ENCODE measurements around the gene CPM.
"Not testable (repeated sequence)": the region's sequence is repeated elsewhere in the genome, so short reads cannot be mapped to it uniquely, and the experiment has no call there.

CPM gene

DNA sequence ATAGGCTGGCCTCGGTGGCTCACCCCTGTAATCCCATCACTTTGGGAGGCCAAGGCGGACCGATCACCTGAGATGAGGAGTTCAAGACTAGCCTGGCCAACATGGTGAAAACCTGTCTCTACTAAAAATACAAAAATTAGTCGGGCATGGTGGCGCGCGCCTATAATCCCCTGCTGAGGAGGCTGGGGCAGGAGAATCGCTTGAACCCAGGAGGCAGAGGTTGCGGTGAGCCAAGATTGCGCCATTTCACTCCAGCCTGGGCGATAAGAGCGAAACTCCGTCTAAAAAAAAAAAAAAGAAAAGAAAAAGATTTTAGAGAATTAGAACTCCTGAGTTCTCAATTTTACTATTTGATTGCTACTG lies 123.0 kb downstream of the CPM start:
- not testable (repeated sequence) for FAIRE-seq; DNase-seq (ENCODE audit: insufficient read length, low spot score)

DNA sequence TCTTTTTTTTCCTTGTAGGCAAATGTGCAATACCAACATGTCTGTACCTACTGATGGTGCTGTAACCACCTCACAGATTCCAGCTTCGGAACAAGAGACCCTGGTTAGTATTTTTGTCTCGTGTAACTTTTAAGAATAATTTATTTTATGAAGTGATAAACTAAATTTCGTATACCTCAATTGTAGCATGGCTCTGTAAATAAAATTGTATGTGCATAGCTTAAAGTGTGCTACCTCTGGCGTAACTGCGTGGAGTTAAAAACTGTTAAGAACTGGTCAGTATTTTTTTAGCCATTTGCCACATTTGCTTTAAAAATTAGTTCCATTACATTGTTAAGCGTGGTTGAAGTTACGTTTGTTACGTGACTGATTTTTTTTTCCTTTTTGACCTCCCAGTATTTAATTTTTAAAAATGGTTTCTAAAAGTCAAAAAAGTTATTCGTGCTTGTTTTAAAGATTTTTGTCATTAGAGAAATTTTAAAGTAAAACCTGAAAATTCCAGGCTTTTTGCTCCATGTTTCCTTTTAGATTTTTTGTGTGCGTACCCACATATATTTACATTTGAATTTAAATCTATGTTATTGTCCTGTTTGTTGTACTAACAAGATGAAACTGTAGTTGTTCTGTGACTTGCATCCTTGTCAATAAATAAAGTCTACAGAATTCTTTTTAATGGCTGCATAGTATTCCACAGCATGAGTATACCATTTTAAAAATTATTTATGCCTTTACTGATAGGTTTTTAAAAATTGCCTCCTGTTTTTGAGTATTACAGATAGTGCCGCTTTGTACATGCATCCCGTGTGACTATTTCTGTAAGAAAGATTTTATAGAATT lies 123.6 kb downstream of the CPM start:
- DNase-seq (ENCODE audit: insufficient read length, low spot score): no peak
- FAIRE-seq: no peak

DNA sequence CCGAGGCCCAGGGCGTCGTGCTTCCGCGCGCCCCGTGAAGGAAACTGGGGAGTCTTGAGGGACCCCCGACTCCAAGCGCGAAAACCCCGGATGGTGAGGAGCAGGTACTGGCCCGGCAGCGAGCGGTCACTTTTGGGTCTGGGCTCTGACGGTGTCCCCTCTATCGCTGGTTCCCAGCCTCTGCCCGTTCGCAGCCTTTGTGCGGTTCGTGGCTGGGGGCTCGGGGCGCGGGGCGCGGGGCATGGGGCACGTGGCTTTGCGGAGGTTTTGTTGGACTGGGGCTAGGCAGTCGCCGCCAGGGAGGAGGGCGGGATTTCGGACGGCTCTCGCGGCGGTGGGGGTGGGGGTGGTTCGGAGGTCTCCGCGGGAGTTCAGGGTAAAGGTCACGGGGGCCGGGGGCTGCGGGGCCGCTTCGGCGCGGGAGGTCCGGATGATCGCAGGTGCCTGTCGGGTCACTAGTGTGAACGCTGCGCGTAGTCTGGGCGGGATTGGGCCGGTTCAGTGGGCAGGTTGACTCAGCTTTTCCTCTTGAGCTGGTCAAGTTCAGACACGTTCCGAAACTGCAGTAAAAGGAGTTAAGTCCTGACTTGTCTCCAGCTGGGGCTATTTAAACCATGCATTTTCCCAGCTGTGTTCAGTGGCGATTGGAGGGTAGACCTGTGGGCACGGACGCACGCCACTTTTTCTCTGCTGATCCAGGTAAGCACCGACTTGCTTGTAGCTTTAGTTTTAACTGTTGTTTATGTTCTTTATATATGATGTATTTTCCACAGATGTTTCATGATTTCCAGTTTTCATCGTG lies 124.4 kb downstream of the CPM start:
- FAIRE-seq (peak; percentile 85), DNase-seq (ENCODE audit: insufficient read length, low spot score) (peak; percentile 88)

DNA sequence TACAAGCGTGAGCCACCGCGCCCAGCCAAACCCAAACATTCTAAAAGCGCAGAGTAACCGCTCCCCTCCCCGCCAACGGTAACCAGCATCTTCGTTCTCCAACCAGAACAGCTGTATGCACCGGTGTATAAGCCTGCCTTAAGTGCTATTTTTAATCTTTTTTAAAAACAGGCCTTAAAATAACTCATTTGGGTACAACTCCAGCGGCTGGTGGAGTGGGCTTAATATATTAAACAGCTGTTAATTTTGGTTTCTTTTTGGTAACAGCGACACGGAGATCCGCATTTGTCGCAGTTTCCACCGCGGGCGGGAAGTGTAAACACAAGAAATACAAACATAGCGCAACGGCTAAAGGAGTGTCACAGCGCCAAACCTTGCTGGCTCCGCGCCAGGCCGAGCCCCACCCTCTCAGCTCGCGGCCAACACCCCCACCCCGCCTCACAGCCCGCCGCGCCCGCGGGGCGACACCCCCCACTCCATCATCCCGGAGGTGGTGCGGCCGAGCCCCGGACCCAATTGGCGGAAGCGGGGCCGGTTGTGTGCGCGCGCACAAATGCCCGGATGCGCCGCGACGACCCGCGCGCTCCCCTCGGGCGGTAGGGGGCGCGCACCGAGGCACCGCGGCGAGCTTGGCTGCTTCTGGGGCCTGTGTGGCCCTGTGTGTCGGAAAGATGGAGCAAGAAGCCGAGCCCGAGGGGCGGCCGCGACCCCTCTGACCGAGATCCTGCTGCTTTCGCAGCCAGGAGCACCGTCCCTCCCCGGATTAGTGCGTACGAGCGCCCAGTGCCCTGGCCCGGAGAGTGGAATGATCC lies 125.2 kb downstream of the CPM start, which contains the start of gene MDM2:
TSS of gene MDM2 (plus strand) at position 602 of the 812 bp plus-strand sequence. CDS start 301 bp downstream, outside the sequence.
- DNase-seq (ENCODE audit: insufficient read length, low spot score) (peak; percentile 92), FAIRE-seq (peak; percentile 80)

DNA sequence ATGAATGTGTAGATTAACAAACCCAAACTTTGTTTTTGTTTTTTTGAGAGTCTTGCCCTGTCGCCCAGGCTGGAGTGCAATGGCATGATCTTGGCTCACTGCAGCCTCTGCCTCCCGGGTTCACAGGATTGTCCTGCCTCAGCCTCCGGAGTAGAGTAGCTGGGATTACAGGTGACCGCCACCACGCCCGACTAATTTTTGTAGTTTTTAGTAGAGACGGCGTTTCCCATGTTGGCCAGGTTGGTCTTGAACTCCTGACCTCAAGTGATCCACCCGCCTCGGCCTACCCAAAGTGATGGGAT lies 125.7 kb downstream of the CPM start:
- not testable (repeated sequence) for DNase-seq (ENCODE audit: insufficient read length, low spot score); FAIRE-seq

DNA sequence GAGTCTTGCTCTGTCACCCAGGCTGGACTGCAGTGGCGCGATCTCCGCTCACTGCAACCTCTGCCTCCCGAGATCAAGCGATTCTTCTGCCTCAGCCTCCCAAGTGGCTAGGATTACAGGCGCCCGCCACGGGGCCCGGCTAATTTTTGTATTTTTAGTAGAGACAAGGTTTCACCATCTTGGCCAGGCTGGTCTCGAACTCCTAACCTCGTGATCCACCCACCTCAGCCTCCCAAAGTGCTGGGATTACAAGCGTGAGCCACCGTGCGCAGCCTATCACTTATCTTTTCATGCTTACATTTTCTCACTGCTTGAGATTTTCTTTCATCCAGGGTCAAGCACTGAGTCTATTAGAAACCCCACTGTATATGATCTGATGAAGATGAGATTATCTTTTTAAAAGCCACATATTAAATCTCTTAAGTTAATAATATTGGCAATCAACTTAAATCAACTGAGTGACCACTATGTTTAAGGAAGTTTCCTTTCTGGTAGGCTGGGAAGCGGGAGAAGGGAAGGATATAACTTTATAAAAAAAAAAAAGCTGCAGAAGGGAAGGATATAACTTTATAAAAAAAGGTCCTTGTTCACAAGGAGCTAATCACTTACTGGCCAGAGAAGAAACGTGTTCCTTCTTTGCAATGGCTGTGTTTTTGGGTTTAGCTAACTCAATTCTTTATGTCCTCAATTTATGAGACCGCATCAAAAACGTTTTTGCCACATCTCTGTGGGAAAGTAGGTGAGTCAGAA lies 126.3 kb downstream of the CPM start:
- no peak for FAIRE-seq
- no peak for DNase-seq (ENCODE audit: insufficient read length, low spot score)

DNA sequence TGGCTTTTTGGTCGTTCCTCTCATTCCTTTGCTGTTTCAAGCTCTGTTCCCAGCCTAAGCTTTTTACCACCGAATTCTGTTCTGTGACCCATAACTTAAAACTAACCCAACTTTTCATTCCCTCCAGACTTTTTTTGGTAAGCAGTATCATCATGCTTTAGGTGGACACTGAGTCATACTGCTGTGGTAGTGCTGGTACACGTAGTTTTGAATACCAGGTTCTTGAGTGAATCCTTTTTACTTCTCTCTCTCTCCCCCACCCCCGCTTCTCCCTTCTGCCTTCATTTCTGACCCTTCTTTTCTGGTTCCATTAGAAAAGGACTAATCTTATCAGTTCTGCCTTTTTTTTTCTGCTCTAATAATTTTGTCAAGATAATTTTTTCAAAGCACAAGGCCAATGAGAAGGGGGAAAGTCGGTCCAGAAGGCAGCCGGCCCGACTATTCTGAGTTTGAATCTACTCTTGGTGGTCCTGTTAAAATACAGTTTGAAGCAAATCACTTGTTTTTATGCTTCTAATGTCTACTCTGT lies 127.3 kb downstream of the CPM start:
- FAIRE-seq (no peak), DNase-seq (ENCODE audit: insufficient read length, low spot score) (no peak)

DNA sequence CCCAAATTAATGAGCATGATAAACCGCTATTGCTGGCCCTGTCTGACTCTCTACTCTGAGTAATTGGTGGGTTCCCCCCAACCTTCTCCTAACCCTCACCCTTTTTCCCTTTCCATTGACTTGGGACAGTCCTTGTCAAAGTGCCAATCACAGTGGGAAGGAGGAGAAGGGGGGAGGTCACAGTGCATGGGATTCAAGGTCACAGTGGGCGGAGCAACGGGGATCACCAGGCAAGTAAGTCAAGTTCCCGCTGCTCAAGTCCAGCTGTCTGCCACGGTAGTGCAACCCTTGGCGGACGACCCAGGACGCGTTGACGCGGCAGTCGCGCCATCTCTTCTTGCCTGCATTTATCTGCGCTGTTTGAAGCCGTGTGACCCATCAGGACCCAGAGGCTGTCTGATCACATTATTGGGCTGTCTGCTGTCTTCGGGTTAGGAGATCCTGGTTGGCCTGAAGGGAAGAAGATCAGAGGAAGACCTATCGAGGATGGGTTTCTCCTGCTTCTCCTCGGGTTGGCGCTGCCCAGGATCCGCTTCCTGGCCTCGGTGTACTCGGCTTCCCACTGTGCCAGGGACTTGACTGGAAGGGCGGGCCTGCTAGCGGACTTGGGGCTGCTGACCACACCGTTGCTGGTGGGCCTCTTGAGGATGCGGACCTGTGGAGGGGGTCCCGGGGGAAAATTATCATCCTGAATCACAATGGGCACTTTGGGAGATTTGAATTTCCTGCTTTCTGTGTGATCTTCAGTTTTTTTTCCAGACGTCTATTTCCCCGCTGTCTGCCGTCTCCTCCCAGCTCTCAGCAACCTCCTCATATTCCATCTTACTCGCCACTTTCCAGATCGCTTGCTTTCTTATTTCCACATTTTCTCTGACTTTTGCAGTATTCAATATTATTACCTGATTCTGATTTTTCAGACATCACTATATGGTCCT lies 128.0 kb downstream of the CPM start:
- FAIRE-seq (no peak), DNase-seq (ENCODE audit: insufficient read length, low spot score) (no peak)

DNA sequence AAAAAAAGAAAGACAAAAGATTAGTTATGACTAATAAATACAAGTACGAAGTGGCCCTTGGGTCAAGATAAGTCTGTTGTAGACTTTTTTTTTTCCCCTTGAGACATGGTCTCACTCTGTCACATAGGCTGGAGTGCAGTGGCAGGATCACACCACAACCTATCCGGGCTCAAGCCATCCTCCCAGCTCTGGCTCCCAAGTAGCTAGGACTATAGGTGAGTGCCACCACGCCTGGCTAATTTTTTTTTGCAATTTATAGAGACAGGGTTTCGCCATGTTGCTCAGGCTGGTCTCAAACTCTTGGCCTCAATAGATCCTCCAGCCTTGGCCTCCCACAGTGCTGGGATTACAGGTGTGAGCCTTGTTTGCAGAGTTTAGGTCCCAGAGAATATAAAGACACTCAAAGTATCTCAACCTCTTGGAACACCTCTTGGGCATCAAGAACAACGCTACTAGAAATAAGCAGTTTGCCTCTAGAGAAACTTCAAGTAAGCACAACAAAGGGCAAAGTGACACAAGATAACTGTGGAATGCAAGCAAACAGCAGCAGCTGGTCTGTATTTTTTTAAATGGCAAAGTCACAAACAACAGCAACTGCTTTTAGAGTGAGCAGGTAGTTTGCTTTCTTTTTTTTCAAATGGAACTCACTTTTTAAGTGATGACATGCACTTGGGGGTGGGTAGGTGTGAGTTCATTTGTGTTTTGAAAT lies 128.9 kb downstream of the CPM start:
- FAIRE-seq (no peak), DNase-seq (ENCODE audit: insufficient read length, low spot score) (no peak)

DNA sequence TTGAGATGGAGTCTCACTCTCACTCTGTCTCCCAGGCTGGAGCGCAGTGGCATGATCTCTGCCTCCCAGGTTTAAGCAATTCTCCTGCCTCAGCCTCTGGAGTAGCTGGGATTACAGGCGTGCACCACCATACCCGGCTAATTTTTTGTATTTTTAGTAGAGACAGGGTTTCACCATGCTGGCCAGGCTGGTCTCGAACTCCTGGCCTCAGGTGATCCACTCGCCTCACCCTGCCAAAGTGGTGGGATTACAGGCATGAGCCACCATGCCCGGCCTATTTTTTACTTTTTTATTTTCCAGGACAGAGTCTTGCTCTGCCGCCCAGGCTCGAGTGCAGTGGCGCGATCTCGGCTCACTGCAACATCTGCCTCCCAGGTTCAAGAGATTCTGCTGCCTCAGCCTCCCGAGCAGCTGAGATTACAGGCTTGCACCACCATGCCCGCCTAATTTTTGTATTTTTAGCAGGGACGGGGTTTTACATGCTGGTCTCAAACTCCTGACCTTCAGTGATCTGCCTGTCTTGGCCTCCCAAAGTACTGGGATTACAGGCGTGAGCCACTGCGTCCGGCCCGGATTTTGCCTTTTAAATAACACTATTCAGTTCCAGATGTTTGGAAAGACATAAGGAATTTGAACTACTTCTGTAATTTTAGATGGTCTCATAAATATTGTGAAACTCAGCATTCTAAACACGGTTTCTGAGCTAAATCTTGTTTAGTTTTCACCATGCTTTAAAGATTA lies 129.9 kb downstream of the CPM start:
- DNase-seq (ENCODE audit: insufficient read length, low spot score): not testable (repeated sequence)

DNA sequence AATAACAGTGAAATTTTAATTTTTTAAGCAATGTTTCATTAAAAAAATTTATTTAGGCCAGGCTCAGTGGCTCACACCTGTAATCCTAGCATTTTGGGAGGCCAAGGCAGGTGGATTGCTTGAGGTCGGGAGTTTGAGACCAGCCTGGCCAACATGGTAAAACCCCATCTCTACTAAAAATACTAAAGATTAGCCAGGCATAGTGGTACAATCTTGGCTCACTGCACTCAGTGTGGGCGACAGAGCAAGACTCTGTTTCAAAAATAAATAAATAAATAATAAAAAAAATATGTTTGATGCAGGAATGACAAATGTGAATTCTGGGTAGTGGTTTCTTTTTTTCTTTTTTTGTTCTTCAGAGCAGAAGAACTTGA lies 130.6 kb downstream of the CPM start:
- not testable (repeated sequence) for DNase-seq (ENCODE audit: insufficient read length, low spot score); FAIRE-seq

More for the DNA sequence above, 129.9 kb downstream of the CPM start:
- FAIRE-seq: not testable (repeated sequence)

Measured in HTR-8/SVneo (cell line).